Choroid plexus epithelial cell (primary cell): ENCODE data around the gene TRIP10.

Experiments used
- DNase-seq: peaks from one replicate; pipeline ENCODE4 v3.0.0-alpha.2; 2010; ENCODE audit warnings: low read depth
- H3K4me3 ChIP-seq: 2 replicates; pipeline ENCODE4 v1.5.1; 2011; ENCODE audit warnings: low read depth, mild to moderate bottlenecking, control low read depth, low read length, moderate library complexity
- TF ChIP-seq, protein P1 (sequence below): conservative IDR thresholded peaks from 2 replicates; pipeline ENCODE4 v1.5.1; 2011; ENCODE audit warnings: low read depth, mild to moderate bottlenecking, control low read depth, inconsistent platforms, low read length, moderate library complexity

Gene TRIP10

DNA sequence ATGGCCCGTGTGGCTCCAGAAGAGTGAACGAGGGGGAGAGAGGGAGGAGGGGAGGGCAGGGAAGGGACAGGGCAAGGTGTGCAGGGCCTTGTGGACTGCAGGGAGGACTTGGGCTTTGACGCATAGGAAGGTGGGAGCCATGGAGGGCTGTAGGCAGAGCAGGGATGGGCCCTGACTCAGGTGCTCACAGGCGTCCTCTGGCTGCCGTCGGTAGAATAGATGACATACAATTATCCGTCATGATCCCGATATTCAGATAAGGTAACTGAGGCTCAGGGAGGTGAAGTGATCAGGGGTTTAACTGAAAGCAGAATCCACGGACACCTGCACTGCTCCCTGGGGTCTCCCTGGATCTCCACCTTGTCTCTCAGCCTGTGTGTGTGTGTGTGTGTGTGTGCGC is 22.4 kb upstream of the TRIP10 start:
- no peak overlapping the region for H3K4me3 ChIP-seq

DNA sequence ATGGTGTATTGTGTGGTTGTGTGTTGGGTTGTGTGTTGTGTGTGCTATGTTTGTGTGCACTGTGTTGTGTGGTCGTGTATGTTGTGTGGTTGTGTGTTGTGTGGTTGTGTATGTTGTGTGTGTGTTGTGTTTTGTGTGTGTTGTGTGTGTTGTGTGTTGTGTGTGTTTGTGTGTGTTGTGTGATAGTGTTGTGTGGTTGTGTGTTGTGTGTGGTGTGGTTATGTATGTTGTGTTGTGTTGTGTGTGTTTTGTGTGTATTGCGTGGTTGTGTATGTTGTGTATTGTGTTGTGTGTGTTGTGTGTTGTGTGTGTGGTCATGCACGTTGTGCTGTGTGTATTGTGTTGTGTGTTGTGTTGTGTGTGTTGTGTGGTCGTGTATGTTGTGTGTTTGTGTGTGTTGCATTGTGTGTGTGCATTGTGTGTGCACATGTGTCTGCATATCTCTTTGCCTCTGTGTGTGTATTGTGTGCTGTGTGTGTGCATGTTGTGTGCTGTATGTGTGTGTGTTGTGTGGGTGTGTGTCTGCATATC is 22.0 kb upstream of the TRIP10 start:
- H3K4me3 ChIP-seq: no peak overlapping the region
- TF ChIP-seq, protein P1, sequence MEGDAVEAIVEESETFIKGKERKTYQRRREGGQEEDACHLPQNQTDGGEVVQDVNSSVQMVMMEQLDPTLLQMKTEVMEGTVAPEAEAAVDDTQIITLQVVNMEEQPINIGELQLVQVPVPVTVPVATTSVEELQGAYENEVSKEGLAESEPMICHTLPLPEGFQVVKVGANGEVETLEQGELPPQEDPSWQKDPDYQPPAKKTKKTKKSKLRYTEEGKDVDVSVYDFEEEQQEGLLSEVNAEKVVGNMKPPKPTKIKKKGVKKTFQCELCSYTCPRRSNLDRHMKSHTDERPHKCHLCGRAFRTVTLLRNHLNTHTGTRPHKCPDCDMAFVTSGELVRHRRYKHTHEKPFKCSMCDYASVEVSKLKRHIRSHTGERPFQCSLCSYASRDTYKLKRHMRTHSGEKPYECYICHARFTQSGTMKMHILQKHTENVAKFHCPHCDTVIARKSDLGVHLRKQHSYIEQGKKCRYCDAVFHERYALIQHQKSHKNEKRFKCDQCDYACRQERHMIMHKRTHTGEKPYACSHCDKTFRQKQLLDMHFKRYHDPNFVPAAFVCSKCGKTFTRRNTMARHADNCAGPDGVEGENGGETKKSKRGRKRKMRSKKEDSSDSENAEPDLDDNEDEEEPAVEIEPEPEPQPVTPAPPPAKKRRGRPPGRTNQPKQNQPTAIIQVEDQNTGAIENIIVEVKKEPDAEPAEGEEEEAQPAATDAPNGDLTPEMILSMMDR: no peak
- no peak for DNase-seq

More for the DNA sequence above, 22.4 kb upstream of the TRIP10 start:
- TF ChIP-seq, protein P1: peak; percentile 20
- no peak for DNase-seq

DNA sequence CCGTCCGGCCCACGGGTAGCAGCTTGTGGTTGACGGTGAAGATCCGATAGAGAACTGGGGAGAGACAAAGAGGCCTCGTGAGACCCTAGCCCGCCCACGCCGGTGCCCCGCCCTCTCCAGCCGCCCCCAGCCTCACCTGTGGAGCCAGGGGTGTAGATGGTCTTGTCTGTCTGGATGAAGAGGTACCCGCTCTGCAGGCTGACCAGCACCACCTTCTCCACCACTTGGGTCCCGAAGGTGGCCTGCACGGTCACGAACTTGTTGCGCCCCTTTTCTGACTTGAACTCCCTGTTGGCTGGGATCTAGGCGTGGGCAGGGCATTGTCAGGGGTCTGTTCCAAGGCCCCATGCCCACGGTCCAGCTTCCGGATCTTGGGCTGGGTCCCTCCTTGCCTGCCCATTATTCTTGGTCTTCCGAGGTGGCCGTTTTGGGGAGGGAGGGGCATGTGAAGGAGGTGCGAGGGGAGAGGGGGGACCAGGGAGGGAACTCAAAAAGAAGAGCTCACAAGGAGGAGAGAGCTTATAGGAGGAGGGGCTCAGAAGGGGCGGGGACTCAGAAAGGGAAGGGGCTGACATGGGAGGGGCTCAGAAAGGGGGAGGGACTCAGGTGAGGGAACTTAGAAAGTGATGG is 21.3 kb upstream of the TRIP10 start:
- DNase-seq: no peak
- H3K4me3 ChIP-seq: no peak overlapping the region
- TF ChIP-seq, protein P1: no peak

DNA sequence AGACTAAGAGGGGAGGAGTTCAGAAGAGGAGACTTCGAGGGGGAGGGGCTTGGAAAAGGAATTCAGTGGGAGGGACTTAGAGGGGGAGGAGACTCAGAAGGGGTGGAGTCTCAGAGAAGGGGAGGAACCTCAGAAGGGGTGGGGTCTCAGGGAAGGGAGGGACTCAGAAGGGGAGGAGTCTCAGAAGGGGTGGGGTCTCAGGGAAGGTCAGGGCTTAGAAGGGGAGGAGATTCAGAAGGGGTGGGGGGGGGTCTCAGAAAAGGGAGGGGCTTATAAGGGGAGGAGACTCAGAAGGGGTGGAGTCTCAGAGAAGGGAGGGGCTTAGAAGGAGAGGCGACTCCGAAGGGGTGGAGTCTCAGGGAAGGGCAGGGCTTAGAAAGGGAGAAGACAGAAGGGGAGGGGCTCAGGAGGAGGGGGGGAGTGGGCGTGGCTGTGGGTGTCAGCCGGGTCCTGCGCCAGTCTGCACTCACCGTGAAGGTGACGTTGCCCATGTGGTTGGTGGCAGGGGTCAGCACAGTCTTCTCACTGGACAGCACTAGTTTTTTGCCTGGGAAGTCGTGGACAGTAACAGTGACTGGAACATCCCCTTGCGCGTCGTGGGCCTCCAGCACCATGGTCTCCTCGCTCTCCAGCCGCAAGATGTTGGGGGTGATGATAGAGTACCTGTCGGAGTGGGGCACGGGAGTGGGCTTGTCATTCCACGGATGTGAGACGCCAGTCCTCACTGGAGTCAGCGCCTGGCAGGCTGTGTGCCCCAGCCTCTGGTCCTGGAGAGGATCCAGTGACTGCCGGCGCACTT is 20.5 kb upstream of the TRIP10 start:
- no peak for DNase-seq
- H3K4me3 ChIP-seq: no peak overlapping the region
- TF ChIP-seq, protein P1: no peak

DNA sequence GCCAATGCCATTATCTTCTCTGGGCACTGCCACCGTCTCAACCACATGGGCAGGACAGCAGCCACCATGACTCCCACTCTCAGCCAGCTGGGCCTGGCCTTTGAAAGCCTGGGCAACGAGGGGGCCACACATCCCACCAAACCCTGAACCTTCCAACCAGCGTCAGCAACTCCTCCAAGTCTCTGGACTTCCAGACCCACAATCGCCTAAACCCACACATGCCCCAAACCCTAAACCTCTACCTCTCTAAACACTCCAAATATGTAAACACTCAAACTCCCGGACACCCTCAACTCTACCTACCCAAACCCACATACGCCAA is 20.0 kb upstream of the TRIP10 start:
- H3K4me3 ChIP-seq: no peak overlapping the region
- no peak for DNase-seq

DNA sequence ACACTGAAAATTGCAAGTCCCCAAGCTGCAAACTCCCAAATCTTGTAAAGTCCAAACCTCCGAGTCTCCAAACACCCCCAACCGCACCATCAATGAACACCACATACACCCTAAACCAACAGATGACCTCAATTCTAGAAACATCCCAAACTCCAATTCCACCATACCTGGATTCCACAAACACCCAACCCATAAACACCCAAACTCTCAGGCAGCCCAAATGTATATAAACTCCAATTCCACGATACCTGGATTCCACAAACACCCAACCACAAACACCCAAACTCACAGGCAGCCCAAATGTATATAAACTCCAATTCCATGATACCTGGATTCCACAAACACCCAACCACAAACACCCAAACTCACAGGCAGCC is 19.5 kb upstream of the TRIP10 start:
- no peak for DNase-seq
- no peak overlapping the region for H3K4me3 ChIP-seq
- TF ChIP-seq, protein P1: no peak

More for the DNA sequence above, 20.0 kb upstream of the TRIP10 start:
- TF ChIP-seq, protein P1: no peak
